Measurements from ENCODE around the gene COQ2.

DNA sequence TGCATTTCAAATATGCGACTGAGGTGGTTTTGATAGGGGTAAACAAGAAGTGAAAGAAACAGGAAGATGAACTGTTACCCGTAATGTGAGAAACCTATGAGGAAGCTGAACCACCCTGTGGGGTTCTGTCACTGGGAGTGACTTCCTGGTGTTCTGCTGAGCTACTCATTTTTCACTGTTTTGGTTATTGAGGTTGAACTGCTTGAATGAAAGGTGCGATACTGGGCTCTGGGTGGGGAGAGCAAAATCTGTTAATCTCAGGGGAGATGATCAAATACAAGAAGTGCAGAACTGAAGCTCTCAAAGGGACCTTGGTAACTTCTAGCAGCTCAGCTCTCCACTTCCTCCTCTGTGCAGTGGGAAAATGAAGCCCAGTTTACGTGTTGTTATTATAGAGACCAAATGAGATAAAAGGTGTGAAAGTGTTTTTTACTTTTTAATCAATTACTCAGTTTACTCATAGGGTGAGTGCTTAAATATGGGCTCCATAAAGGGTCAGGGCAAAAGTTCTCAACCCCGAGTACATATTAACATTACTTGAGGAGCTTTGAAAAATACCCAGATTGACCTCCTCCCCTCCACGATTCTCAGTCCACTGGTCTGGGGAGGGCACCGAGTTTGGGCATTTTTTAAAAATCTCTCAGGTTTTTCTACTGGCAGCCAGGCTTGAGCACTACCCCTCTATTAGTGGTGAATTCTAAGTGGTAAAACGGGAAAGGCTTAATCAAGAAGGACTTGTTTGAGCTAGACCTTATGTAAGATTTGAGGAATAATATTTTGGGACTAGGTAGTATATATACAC is 66.7 kb downstream of the COQ2 start:
- TF ChIP-seq POLR2A (IDR thresholded peaks at IDR 0.05) = no peak
- TF ChIP-seq, protein P1, sequence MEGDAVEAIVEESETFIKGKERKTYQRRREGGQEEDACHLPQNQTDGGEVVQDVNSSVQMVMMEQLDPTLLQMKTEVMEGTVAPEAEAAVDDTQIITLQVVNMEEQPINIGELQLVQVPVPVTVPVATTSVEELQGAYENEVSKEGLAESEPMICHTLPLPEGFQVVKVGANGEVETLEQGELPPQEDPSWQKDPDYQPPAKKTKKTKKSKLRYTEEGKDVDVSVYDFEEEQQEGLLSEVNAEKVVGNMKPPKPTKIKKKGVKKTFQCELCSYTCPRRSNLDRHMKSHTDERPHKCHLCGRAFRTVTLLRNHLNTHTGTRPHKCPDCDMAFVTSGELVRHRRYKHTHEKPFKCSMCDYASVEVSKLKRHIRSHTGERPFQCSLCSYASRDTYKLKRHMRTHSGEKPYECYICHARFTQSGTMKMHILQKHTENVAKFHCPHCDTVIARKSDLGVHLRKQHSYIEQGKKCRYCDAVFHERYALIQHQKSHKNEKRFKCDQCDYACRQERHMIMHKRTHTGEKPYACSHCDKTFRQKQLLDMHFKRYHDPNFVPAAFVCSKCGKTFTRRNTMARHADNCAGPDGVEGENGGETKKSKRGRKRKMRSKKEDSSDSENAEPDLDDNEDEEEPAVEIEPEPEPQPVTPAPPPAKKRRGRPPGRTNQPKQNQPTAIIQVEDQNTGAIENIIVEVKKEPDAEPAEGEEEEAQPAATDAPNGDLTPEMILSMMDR (IDR thresholded peaks at IDR 0.05) = no peak
- no peak for TF ChIP-seq EP300 (IDR thresholded peaks at IDR 0.05)

Data from sigmoid colon (tissue), 4 donors.